Rectal smooth muscle tissue (tissue), 1 donor: ENCODE results near the gene ATP2A3.

Experiments
- H3K27ac ChIP-seq: one replicate; pipeline ENCODE4 v1.7.0; 2013; ENCODE audit warnings: low read depth, low read length, inconsistent platforms
- H3K27me3 ChIP-seq: one replicate; pipeline ENCODE4 v1.7.0; 2013; ENCODE audit warnings: low read length; ENCODE audit not compliant: control insufficient read depth, insufficient read depth
- H3K36me3 ChIP-seq: one replicate; pipeline ENCODE4 v1.7.0; 2013; ENCODE audit warnings: low read length; ENCODE audit not compliant: control insufficient read depth, insufficient read depth
- H3K4me1 ChIP-seq: one replicate; pipeline ENCODE4 v1.7.0; 2013; ENCODE audit warnings: low read length; ENCODE audit not compliant: control insufficient read depth, insufficient read depth
- H3K4me3 ChIP-seq: one replicate; pipeline ENCODE4 v1.7.0; 2013; ENCODE audit warnings: low read length
- H3K9ac ChIP-seq: one replicate; pipeline ENCODE4 v1.7.0; 2013; ENCODE audit warnings: low read length

ATP2A3 gene

DNA sequence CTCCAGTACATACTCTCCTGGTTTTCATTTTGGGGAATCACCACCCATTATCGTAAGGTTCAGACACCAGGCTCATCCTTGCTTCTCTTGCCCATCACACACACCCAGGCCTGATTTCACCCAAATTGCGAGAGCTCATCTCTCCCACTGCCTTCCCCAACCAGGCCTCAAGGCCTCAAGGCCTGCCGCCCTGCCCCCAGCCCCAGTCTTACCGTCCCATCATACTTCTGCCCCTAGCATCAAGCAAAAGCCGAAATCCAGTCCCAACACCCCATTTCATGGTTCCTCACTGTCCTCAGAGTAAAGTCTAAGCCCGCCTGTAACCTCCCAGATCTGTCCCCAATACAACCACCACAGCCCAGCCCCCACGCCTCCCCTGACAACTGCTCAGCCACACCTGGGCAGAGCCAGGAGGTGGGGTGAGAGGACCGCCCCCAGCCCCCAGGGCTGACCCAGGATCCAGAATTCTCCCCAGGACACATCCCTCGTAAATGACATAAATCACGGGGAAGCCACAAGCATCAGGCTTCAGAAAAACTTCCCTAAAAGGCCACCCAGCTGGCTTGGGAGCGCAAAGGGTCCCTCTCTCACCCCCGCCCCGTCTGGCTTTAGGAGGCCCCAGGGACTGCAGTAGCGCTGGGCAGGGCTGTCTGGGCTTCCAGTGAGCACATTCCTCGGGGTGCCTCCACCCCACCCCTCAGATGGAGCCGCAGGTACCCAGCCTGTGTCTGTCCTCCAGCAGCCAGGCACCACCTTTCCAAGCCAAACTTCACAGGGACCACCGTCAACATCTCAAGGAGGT is 38.4 kb downstream of the ATP2A3 start:
- H3K4me3 ChIP-seq = no peak overlapping the region
- H3K27ac ChIP-seq = no peak overlapping the region
- no peak overlapping the region for H3K9ac ChIP-seq
- no peaks in the 10 kb centered on the region for H3K27me3 ChIP-seq
- peaks cover 15% of the 10 kb centered on the region for H3K36me3 ChIP-seq
- peaks cover 3% of the 10 kb centered on the region for H3K4me1 ChIP-seq

DNA sequence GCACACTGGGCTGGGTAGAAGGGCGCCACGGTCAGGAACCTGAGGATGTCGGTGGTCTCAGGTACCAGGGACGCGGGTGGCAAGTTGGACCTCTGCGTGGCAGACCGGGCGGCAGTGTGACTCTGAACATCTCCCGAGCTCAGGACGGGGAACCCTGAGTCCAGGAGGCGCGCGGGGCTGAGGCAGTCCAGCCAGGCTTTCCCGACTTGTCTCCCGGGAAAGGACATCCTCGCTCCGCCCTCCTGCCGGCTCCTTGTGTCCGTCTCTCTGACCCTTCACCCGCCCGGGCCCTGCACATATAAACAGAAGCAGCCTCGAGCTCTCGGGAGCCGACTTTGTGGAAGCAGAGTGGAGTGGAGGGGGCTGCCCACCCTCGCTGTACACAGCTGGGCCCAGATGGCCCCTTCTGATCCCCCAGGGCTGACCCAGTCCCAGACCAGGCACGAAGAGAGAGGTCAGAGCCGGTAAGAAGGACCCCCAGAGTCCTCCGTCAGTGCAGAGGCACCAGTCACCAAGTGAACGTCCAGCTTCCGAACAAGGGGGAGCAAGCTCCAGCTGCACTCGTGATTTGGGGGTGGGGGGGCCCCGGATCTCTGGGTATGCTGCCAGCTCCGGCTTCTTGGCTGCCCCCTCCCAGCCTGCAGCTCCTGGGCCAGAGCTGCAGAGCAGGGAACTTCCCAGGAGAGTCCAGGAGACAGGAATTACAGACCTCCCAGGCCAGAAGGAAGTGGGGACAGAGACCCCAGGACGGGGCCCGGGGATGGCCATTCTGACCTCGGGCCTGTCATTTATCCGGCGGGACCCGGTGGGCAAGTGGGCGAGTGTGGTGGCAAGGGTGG is 39.5 kb downstream of the ATP2A3 start:
- Histone ChIP-seq H3K36me3 (peaks cover 12% of the 10 kb centered on the region), H3K27me3 (no peaks in the 10 kb centered on the region), H3K9ac (no peak overlapping the region), H3K4me1 (peaks cover 3% of the 10 kb centered on the region), H3K4me3 (no peak overlapping the region), H3K27ac (peak overlapping the region; percentile 40)

DNA sequence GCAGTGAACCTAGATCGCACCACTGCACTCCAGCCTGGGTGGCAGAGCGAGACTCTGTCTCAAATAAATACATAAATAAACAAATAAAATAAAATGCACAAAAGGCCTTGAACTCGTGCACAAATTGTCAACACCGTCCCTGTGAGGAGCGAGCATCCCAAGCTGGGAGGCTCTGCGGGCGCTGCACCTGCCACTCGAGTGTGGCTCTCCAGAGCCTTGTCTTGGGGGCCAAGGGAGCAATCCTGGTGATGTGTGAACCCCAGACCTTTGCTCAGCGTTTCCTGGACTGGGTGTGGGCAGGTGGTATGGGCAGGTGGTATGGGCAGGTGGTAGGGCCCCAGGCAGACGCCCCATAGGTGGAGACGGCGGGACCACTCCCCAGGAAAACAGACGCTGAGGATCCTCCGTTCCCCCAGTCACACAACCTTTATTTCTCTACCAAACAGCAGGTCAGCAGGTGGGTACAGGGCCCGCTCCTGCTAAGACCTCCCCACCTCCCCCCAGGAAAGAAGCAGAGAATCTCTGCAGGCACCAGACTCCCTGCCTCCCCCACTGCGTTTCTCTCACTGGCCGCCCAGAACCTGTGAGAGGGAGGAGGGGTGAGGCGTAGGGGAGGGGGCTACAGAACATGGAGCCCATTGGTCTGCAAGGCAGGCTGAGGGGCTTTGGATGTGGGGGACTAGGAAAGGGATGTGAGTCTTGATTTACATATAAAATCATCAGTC is 40.6 kb downstream of the ATP2A3 start:
- Histone ChIP-seq H3K27ac (no peak overlapping the region), H3K27me3 (no peaks in the 10 kb centered on the region), H3K4me1 (peaks cover 6% of the 10 kb centered on the region), H3K4me3 (no peak overlapping the region), H3K9ac (no peak overlapping the region), H3K36me3 (peaks cover 12% of the 10 kb centered on the region)

DNA sequence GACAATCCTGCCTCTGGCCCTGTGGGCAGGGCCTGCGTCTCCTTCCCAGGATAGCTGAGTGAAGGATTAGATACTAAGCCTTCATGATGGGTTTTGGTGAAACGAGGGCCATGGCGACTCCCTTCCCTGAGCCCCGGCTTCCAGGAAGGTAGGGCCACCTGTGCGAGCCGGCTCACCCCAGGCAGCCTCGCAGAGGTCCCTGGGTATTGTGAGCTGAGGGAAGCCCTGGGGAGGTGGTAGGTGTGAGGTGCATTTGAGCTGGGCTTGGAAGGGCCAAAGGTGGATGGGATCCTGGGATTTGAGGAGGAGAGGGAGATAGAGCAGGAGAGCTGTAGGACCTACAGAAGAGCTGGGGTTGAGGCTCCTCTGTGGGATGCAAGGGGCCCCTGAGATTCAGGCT is 41.5 kb downstream of the ATP2A3 start:
- H3K9ac ChIP-seq = no peak overlapping the region
- peaks cover 7% of the 10 kb centered on the region for H3K4me1 ChIP-seq
- no peaks in the 10 kb centered on the region for H3K27me3 ChIP-seq
- H3K36me3 ChIP-seq = peaks cover 6% of the 10 kb centered on the region
- no peak overlapping the region for H3K27ac ChIP-seq
- no peak overlapping the region for H3K4me3 ChIP-seq

DNA sequence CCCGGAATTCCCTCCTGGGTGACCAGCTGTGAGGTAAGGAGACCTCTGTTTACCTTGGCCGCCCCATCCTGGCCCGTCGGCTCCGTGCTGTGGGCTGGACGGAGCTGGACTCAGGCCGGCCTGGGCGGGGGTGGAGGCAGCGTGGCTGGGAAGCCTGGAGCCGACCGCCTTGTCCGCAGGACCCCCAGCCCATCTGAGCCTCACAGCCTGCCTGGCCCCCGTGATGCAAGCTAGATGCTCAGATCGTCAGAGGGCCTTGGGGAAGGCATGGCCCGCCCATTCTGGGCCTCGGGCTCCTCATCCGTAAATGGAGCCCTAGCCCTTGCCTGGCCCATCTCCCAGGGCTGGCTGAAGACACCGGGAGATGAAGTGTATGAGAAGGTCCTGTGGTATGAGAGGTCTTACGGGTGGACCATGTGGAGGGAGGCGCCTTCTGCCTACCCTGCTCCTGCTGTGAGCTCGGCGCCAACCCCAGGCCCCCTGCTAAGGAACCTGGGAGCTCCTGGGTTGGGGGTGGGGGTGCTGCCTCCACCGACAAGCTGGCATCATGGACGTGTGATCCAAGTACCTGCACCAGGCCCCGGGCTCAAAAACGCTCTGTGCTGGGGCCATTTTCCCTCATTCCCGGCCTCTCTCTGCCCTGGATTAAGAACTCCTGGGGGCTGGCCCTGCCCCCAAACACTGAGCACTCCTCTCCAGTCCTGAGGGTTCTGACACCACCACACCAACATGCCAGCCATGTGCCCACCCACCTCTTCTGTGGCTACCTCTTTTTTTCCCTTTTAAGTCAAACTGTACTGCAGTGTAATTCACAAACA is 42.5 kb downstream of the ATP2A3 start:
- H3K27me3 ChIP-seq = no peaks in the 10 kb centered on the region
- no peak overlapping the region for H3K9ac ChIP-seq

DNA sequence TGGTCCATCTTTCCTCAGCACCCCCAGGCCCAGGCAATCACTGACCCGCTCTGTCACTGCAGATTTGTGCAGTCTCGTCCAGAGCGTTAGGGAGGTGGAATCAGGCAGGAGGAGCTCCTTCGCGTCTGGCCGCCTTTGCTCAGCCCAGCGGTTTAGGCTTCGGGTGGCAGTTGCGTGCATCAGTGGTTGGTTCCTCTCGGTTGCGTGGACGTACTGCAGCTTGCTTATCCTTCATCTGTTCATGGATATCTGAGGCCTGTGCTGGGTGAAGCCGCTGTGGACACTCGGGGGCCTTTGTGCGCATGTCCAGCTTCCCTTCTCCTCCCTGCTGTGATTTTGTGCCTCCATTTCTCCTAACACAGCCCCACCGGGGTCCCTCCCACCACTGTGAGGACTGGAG is 43.2 kb downstream of the ATP2A3 start:
- Histone ChIP-seq H3K4me1 (peaks cover 7% of the 10 kb centered on the region), H3K27me3 (no peaks in the 10 kb centered on the region), H3K4me3 (no peak overlapping the region), H3K27ac (peak overlapping the region; percentile 56), H3K36me3 (no peaks in the 10 kb centered on the region), H3K9ac (no peak overlapping the region)

More for the DNA sequence above, 42.5 kb downstream of the ATP2A3 start:
- Histone ChIP-seq H3K36me3 (no peaks in the 10 kb centered on the region), H3K4me3 (no peak overlapping the region), H3K4me1 (peaks cover 7% of the 10 kb centered on the region), H3K27ac (peak overlapping the region; percentile 56)

DNA sequence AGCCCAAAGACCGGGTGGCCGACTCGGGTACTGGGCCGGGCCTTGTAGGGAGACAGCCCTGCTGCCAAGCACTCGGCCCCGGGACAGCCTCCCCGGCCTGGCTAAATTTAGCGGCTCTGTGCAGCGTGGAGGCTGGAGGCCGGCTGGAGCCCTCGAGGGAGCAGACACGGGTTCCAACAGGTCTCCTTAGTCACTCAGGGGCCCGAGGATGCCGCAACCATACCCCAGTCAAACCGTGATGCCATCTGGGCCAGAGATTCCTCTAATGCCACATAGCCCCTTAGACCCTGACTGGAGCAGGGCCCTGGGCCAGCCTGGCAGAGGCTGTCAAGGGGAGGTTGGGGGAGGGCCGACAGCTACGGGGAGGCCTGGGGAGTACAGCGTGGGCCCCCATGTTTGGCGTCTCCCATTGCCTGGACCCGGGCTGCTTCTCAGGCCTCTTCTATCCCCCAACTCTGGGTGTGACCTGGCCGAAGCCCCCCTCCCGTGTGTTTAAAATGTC is 45.1 kb downstream of the ATP2A3 start:
- peak overlapping the region; percentile 86 for H3K27ac ChIP-seq
- no peak overlapping the region for H3K9ac ChIP-seq
- H3K4me1 ChIP-seq = peaks cover 5% of the 10 kb centered on the region
- no peak overlapping the region for H3K4me3 ChIP-seq
- no peaks in the 10 kb centered on the region for H3K27me3 ChIP-seq
- H3K36me3 ChIP-seq = no peaks in the 10 kb centered on the region

DNA sequence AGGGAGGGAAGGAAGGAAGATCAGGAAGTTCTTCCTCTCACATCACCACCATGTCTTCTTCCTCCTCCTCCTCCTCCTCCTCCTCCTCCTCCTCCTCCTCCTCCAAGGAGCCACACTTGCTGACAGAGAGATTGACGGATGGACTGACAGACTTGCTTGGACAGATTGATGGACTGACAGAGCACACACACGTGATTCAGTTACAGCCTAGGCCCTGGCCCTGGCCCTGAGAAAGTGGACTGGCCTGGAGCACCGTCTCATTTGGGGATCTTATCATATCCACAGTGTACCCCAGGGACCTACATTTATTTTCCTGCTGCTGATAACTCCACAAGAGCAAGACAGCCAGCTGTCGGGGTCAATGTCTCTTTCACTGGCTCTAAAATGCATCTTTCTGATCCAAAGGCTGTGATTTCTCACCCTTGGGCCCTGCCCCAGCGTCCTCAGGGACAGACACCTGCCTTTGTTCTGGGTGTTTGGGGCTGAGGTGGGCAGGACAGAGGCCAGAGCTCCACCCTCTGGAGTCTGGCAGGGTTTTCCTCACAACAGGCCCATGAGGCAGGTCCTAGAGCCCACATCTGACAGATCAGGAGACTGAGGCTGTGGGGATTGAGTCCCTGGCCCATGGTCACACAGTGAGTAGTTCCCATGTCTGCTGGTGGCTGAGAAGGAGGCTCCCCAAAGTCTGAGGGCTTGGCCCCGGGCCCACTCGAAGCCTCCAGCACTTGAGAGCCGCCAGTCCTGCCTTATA is 45.7 kb downstream of the ATP2A3 start:
- Histone ChIP-seq H3K36me3 (no peaks in the 10 kb centered on the region), H3K9ac (peak overlapping the region; percentile 21), H3K27me3 (no peaks in the 10 kb centered on the region), H3K4me3 (no peak overlapping the region), H3K27ac (peak overlapping the region; percentile 86), H3K4me1 (peaks cover 4% of the 10 kb centered on the region)

DNA sequence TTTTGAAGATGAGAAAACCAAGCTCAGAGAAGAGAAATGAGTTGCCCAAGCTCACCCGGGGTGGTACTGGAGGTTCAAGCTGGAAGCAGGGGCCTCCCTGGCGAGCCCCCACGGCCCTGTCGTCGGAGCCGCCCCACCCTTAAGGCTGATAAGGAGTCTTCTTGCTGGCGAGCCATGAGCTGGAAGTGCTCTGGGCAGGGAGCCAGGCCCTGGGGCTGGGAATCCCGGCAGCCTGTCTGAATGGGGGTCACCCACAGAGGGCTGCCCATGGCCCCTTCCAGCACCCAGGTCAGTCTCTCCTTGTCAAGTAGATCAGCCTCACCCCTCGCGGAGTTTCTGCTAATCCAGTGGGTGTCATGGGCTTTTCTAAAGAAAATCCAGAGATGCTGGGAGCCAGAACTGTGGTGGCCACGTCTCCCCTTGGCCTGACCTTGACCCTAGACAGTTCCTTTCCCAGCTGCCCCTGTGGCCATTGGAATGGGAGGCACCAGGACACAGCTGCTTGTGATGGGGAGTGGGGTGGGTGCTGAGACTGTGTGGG is 46.8 kb downstream of the ATP2A3 start:
- Histone ChIP-seq H3K27me3 (no peaks in the 10 kb centered on the region), H3K4me3 (peak overlapping the region; percentile 27), H3K36me3 (no peaks in the 10 kb centered on the region), H3K27ac (peak overlapping the region; percentile 61), H3K4me1 (peaks cover 4% of the 10 kb centered on the region), H3K9ac (no peak overlapping the region)

DNA sequence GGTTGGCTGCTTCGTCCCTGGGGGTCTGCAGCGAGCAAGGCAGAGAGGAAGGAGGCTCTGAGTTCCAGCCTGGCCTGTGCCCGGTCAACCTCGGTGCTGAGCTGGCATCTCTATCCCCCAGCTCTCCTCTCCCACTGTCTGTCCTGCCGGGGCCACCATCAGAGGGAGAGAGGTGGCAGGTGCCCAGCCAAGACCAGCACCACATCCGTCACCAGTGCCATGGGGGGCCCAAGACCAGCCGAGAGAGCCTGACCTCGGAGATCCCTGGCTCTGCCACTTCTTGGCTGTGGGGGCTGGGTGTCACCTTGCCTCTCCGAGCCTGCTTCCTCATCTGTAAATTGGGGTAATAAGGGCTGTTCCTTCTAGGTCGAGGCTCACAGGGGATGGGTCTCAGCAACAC is 47.4 kb downstream of the ATP2A3 start:
- Histone ChIP-seq H3K27me3 (no peaks in the 10 kb centered on the region), H3K4me1 (peaks cover 4% of the 10 kb centered on the region), H3K9ac (no peak overlapping the region), H3K36me3 (no peaks in the 10 kb centered on the region), H3K4me3 (peak overlapping the region; percentile 27), H3K27ac (peak overlapping the region; percentile 61)
